GM19025 (cell line): Measurements from ENCODE around the gene GOLGA1.
"Not testable (repeated sequence)": the region's sequence is repeated elsewhere in the genome, so short reads cannot be mapped to it uniquely, and the experiment has no call there.

ENCODE experiments used
- ATAC-seq: cut with Tn5 transposase; IDR thresholded peaks from one replicate; pipeline ENCODE4 v1.9.1; 2021; ENCODE audit warnings: mild to moderate bottlenecking, low read depth, moderate library complexity; ENCODE audit not compliant: unreplicated experiment

The GOLGA1 gene

GRCh38 chr9:124940894-124941678 lies at the start of gene GOLGA1:
Gene GOLGA1 (minus strand): TSS chr9:124941083. CDS start chr9:124938711, 2,372 bp downstream.
- ATAC-seq: peak; percentile 86

GRCh38 chr9:124983698-124984097 lies 42.8 kb upstream of the GOLGA1 start:
- no peak for ATAC-seq

GRCh38 chr9:124980431-124980830 lies 39.5 kb upstream of the GOLGA1 start:
- ATAC-seq: no peak

GRCh38 chr9:124975131-124975530 lies 34.2 kb upstream of the GOLGA1 start:
- no peak for ATAC-seq

- no peak for ATAC-seq
Measured at GRCh38 chr9:124973807-124974206, 32.9 kb upstream of the GOLGA1 start.

- no peak for ATAC-seq
Measured at GRCh38 chr9:124972241-124972770, 31.4 kb upstream of the GOLGA1 start.

GRCh38 chr9:124969401-124969800 lies 28.5 kb upstream of the GOLGA1 start:
- no peak for ATAC-seq

- no peak for ATAC-seq
Measured at GRCh38 chr9:124968238-124968637, 27.4 kb upstream of the GOLGA1 start.

- not testable (repeated sequence) for ATAC-seq
Measured at GRCh38 chr9:124965775-124966568, 25.1 kb upstream of the GOLGA1 start.

- ATAC-seq: no peak
Measured at GRCh38 chr9:124964604-124965003, 23.7 kb upstream of the GOLGA1 start.

- no peak for ATAC-seq
Measured at GRCh38 chr9:124964056-124964455, 23.2 kb upstream of the GOLGA1 start.

- ATAC-seq: no peak
Measured at GRCh38 chr9:124960409-124960752, 19.5 kb upstream of the GOLGA1 start.

GRCh38 chr9:124959671-124960408 lies 19.0 kb upstream of the GOLGA1 start:
- not testable (repeated sequence) for ATAC-seq

- no peak for ATAC-seq
Measured at GRCh38 chr9:124954255-124954654, 13.4 kb upstream of the GOLGA1 start.

- no peak for ATAC-seq
Measured at GRCh38 chr9:124950050-124950718, 9.3 kb upstream of the GOLGA1 start.

GRCh38 chr9:124949387-124949786 lies 8.5 kb upstream of the GOLGA1 start:
- no peak for ATAC-seq

- no peak for ATAC-seq
Measured at GRCh38 chr9:124947727-124948391, 7.0 kb upstream of the GOLGA1 start.

GRCh38 chr9:124946167-124946566 lies 5.3 kb upstream of the GOLGA1 start:
- ATAC-seq: no peak

GRCh38 chr9:124941679-124942561 lies 1.0 kb upstream of the GOLGA1 start:
- no peak for ATAC-seq
